Heart right ventricle (tissue), 16 donors: ENCODE results near the gene TENT4B. TPM values are rescaled to one million over a fixed set of nuclear protein-coding genes. Genes with fewer than 3 reads are reported as not detected.
A peak's percentile ranks its signal among the peaks of the same experiment; 100 is the strongest.
"Not testable (repeated sequence)": the region's sequence is repeated elsewhere in the genome, so short reads cannot be mapped to it uniquely, and the experiment has no call there.

ENCODE experiments used
- ATAC-seq, 8 donors: fragments of 200-7000 bp; cut with Tn5 transposase; one replicate each; pipeline ENCODE4 v1.9.1; 2020; ENCODE audit warnings: mild to moderate bottlenecking in 8 of 8, moderate library complexity in 8 of 8, moderate number of reproducible peaks in 1 of 8
- DNase-seq, 2 donors: peaks; one replicate each; pipeline ENCODE4 v3.0.0-alpha.2; 2020
- H3K27ac ChIP-seq, 10 donors: fragments of 200-600 bp; sonication (generic) in 2 of 10; one replicate each; pipeline versions ENCODE4 v1.5.0 to v1.8.0; 2020 to 2022; ENCODE audit warnings: mild to moderate bottlenecking in 3 of 10
- H3K27me3 ChIP-seq, 7 donors: fragments of 200-600 bp; one replicate each; pipeline ENCODE4 v1.8.0; 2021 to 2022; ENCODE audit warnings: mild to moderate bottlenecking in 2 of 7
- H3K36me3 ChIP-seq, 9 donors: fragments of 200-600 bp; sonication (generic) in 1 of 9; one replicate each; pipeline versions ENCODE4 v1.5.0 to v1.8.0; 2020 to 2022; ENCODE audit warnings: mild to moderate bottlenecking in 2 of 9
- H3K4me1 ChIP-seq, 9 donors: fragments of 200-600 bp; sonication (generic) in 1 of 9; one replicate each; pipeline versions ENCODE4 v1.5.0 to v1.8.0; 2020 to 2022; ENCODE audit warnings: mild to moderate bottlenecking in 4 of 9
- H3K4me3 ChIP-seq, 10 donors: fragments of 200-600 bp; sonication (generic) in 2 of 10; one replicate each; pipeline versions ENCODE4 v1.5.0 to v1.8.0; 2020 to 2022; ENCODE audit warnings: mild to moderate bottlenecking in 7 of 10, moderate library complexity in 2 of 10
- H3K9me3 ChIP-seq, 11 donors: fragments of 200-600 bp in 10 of 11; sonication (generic) in 2 of 11; one replicate each; pipeline versions ENCODE4 v1.5.0 to v1.8.0; 2013 to 2022; ENCODE audit warnings: mild to moderate bottlenecking in 2 of 11, control low read depth in 1 of 11, moderate library complexity in 1 of 11
- CTCF ChIP-seq, 9 donors: fragments of 200-600 bp; sonication (generic) in 2 of 9; IDR thresholded peaks; one replicate each; pipeline versions ENCODE4 v1.5.0 to v1.8.0; 2021 to 2022; ENCODE audit warnings: antibody characterized with exemption in 9 of 9, mild to moderate bottlenecking in 5 of 9, moderate library complexity in 1 of 9
- WGBS, 2 donors: extraction: QIAGEN DNeasy Blood & Tissue Kit; methylation state at CpG; one replicate each; pipeline ENCODE4 v1.1.7; 2013; ENCODE audit warnings: inconsistent platforms in 1 of 2; 5-methylcytosine and 5-hydroxymethylcytosine counted together
- intact Hi-C, 10 donors: fragments of 100-400 bp; cut with DNase I; formaldehyde crosslinking; loops; one replicate each; pipeline versions ENCODE4 v1.11.1 to v1.14.2; 2022
- polyA plus RNA-seq, 2 donors: library from polyadenylated mRNA; stranded (reverse); fragments of 200-250 nt; gene quantifications; one replicate each; pipeline ENCODE4 v1.2.3, GENCODE V29; 2013
- total RNA-seq, 10 donors: library from RNA; stranded (reverse); fragmentation: NEBNext Ultra II Directional in 3 of 10; extraction: Animal tissue kit (Norgen Biotek cat#: 25700) in 3 of 10; gene quantifications; one replicate each; pipeline versions ENCODE4 v1.2.1 to v1.2.4, GENCODE V29; 2021 to 2023
- donor health status: Arrhythmogenic right ventricular cardiomyopathy.
- donor health status: ischemic (EF 13 %, LVEDD 7.1; RV severe dilation, severe dysfunction).
- donor health status: healthy with polysubstance abuse.
- donor health status: DM: no; HTN: yes; CAD: no.
- donor health status: DM: no; HTN: no; CAD: no.
- donor health status: ischemic (EF 25% LVEDD 6.9; RV normal size, moderate dysfunction).
- donor health status: ischemic (EF 25% LVEDD 5.7; RV mildly dilated, moderate dysfunction).
- donor health status: healthy.
- donor health status: DM: yes; HTN: yes; CAD: no.
- donor health status: Ischemic cardiomyopathy.
- donor health status: ischemic (EF 35%, LVEDD 5.7; RV mildly dilated, moderate dysfunction).
- donor health status: nonischemic (EF 11% LVEDD 7.7; RV severe dilation, severe dysfunction).
- donor health status: DM: yes; HTN: yes; CAD: no.
- donor health status: PGD.
- donor health status: ischemic (EF 29% LVEDD 5.4; RV normal size, mild dysfunction).
- donor health status: nonischemic (EF 23%, LVEDD 6.1; RV moderate dilation, normal function).

TENT4B gene
- total and polyA plus RNA-seq, 12 donors: 2.7 to 8.6 (median 6.4) TPM

DNA sequence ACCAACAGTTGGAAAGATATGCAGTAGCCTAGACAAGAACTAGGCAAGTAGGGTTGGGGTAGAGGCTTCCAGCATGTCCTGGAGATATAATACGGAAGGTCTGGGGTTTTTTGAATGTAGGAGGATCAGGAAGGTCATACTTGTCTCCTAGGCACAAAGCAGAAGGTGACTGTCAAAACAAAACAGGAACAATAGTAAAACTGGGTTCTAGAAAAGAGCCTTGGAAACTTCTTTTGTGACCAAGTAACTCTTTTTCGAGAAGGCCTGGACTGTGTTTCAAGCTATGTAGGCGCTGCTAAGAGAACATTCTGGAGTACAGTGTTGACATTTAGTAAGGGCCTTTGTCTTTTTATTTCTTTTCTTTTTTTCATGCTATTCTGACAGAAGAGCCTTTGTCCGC is 26.9 kb upstream of the TENT4B start:
- intact Hi-C loops: no loop called here
- H3K4me1 ChIP-seq: no peaks in the 10 kb centered on the region
- H3K4me3 ChIP-seq: no peak overlapping the region
- peaks cover 0 to 5% (median 0%) of the 10 kb centered on the region in 11 donors for H3K9me3 ChIP-seq
- H3K36me3 ChIP-seq: no peaks in the 10 kb centered on the region
- no peak for ATAC-seq
- H3K27ac ChIP-seq: no peak overlapping the region
- DNase-seq: no peak
- 92 to 95% methylated on average over 4 of the region's 4 CpGs for WGBS, 2 donors
- peaks cover 0 to 7% (median 0%) of the 10 kb centered on the region in 7 donors for H3K27me3 ChIP-seq
- no peak for TF ChIP-seq CTCF (IDR thresholded peaks at IDR 0.05)

- ATAC-seq, H3K4me1 ChIP-seq, H3K4me3 ChIP-seq, H3K36me3 ChIP-seq, H3K27me3 ChIP-seq, H3K9me3 ChIP-seq, DNase-seq, H3K27ac ChIP-seq, intact Hi-C loops: not testable (repeated sequence)
- 90 to 94% methylated on average over 7 of the region's 7 CpGs for WGBS, 2 donors
These were observed 20.5 kb upstream of the TENT4B start for GRCh38 chr16:50132571-50132970.

GRCh38 chr16:50133214-50133613 is 19.9 kb upstream of the TENT4B start:
- 55 to 85% methylated on average over 2 of the region's 2 CpGs for WGBS, 2 donors
- no peak for DNase-seq
- no peaks in the 10 kb centered on the region for H3K9me3 ChIP-seq
- intact Hi-C loops: no loop called here
- no peak overlapping the region for H3K4me3 ChIP-seq
- H3K27me3 ChIP-seq: peaks cover 0 to 7% (median 0%) of the 10 kb centered on the region in 7 donors
- H3K36me3 ChIP-seq: no peaks in the 10 kb centered on the region
- H3K4me1 ChIP-seq: no peaks in the 10 kb centered on the region
- ATAC-seq: no peak
- no peak for TF ChIP-seq CTCF (IDR thresholded peaks at IDR 0.05)
- H3K27ac ChIP-seq: no peak overlapping the region

DNA sequence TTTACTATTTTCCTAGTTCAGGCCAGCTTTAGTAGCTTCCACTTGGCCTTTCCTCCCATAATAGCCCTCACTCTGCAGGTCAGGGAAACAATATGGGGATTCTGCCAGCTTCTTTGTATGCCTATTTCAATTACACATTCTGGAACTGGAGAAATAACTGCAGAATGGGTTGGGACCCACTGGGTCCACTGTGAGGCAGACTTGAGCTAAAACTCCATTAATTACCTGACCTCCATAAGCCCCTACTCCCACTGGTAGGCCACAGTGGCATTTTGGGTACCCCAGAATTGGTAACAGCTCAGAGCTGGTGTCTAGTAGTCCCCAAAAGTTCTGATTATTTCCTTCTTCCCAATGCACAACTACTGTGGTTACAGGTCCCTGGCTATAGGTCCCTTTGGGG is 16.7 kb upstream of the TENT4B start:
- no peak for ATAC-seq
- Histone ChIP-seq H3K4me1 (no peaks in the 10 kb centered on the region), H3K36me3 (no peaks in the 10 kb centered on the region), H3K4me3 (no peak overlapping the region), H3K27ac (no peak overlapping the region), H3K9me3 (no peaks in the 10 kb centered on the region), H3K27me3 (no peaks in the 10 kb centered on the region)
- intact Hi-C loops: no loop called here
- peak in 2 of 9 donors; percentile 8 to 10 for TF ChIP-seq CTCF (IDR thresholded peaks at IDR 0.05)
- DNase-seq: no peak

GRCh38 chr16:50137268-50137667 is 15.8 kb upstream of the TENT4B start:
- intact Hi-C loops: no loop called here
- no peaks in the 10 kb centered on the region for H3K27me3 ChIP-seq
- DNase-seq: no peak
- H3K4me1 ChIP-seq: no peaks in the 10 kb centered on the region
- H3K4me3 ChIP-seq: no peak overlapping the region
- ATAC-seq: no peak
- H3K9me3 ChIP-seq: no peaks in the 10 kb centered on the region
- 93 to 96% methylated on average over 3 of the region's 3 CpGs for WGBS, 2 donors
- H3K36me3 ChIP-seq: no peaks in the 10 kb centered on the region
- H3K27ac ChIP-seq: no peak overlapping the region
- no peak for TF ChIP-seq CTCF (IDR thresholded peaks at IDR 0.05)
